ENCODE measurements around the gene TMEM259. TPM values are rescaled to one million over a fixed set of nuclear protein-coding genes. Genes with fewer than 3 reads are reported as not detected.

Gene TMEM259
- total and polyA plus RNA-seq, 2 of the 13 experiments (the other 11 are each of a cell fraction or from before 2014, with no cell fraction given), result 64.7 to 164 TPM

DNA sequence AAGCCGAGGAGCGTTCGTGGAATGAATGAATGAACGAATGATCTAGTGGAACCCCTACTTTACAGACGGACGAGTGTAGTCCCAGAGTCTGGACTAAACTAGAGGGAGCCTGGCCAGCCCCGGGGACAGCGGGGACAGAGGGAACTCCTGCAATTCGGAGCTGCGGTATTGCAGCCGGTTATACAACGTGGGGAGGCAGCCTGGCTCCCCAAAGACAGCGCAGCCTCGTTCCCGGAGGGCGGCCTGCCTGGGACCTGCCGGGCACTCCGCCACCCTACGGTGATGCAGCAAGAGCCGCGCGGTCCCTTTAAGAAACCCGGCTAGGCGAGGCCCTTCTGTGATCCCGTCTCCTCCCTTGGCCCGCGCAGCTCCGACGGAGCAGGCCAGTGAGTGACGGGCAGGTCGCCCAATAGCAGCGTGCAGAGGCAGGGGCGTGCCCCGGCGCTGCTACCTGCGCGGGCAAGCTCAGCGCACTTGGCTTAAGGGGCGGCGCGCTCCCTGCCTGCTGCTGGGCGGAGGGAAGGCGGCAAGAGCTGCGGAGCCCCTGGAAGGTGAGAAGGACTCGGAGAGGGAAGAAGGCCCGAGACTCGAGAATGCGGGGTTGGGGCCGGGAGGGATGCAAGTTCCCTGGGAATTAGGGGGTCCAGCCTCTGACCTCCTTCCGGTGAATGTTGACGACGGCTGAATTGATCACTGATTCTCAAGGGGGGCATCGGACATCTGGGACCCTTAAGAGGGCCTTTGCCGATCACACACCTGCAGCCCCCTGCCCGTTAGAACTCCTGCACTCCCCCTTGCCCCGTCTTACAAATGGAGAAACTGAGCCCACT is 18.9 kb upstream of the TMEM259 start, which contains the start of gene ABCA7 (continued):
- TF ChIP-seq, protein P1, sequence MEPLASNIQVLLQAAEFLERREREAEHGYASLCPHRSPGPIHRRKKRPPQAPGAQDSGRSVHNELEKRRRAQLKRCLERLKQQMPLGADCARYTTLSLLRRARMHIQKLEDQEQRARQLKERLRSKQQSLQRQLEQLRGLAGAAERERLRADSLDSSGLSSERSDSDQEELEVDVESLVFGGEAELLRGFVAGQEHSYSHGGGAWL (CRISPR knock-in tag; IDR thresholded peaks at IDR 0.05), result peak; percentile 23; the same call in 1 of the 2 replicates
- TF ChIP-seq ZNF773 (CRISPR knock-in tag; IDR thresholded peaks at IDR 0.05; ENCODE audit: borderline replicate concordance), result no peak
- peak; percentile 80 for TF ChIP-seq ZNF274 (CRISPR knock-in tag; IDR thresholded peaks at IDR 0.05)
- TF ChIP-seq, protein P2, sequence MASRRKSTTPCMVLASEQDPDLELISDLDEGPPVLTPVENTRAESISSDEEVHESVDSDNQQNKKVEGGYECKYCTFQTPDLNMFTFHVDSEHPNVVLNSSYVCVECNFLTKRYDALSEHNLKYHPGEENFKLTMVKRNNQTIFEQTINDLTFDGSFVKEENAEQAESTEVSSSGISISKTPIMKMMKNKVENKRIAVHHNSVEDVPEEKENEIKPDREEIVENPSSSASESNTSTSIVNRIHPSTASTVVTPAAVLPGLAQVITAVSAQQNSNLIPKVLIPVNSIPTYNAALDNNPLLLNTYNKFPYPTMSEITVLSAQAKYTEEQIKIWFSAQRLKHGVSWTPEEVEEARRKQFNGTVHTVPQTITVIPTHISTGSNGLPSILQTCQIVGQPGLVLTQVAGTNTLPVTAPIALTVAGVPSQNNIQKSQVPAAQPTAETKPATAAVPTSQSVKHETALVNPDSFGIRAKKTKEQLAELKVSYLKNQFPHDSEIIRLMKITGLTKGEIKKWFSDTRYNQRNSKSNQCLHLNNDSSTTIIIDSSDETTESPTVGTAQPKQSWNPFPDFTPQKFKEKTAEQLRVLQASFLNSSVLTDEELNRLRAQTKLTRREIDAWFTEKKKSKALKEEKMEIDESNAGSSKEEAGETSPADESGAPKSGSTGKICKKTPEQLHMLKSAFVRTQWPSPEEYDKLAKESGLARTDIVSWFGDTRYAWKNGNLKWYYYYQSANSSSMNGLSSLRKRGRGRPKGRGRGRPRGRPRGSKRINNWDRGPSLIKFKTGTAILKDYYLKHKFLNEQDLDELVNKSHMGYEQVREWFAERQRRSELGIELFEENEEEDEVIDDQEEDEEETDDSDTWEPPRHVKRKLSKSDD (CRISPR knock-in tag; IDR thresholded peaks at IDR 0.05; ENCODE audit: low read depth), result 0 out of 2 replicates have a peak, but pooled peaks have one; percentile 28
- TF ChIP-seq, protein P3, sequence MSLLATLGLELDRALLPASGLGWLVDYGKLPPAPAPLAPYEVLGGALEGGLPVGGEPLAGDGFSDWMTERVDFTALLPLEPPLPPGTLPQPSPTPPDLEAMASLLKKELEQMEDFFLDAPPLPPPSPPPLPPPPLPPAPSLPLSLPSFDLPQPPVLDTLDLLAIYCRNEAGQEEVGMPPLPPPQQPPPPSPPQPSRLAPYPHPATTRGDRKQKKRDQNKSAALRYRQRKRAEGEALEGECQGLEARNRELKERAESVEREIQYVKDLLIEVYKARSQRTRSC (CRISPR knock-in tag; IDR thresholded peaks at IDR 0.05; ENCODE audit: low read depth), result no peak
- no peak for TF ChIP-seq TSC22D2 (CRISPR knock-in tag; IDR thresholded peaks at IDR 0.05; ENCODE audit: borderline replicate concordance)
- no peak for TF ChIP-seq ATM (IDR thresholded peaks at IDR 0.05; ENCODE audit: borderline replicate concordance)
- TF ChIP-seq PHF20 (CRISPR knock-in tag; IDR thresholded peaks at IDR 0.05), result no peak
- peak; percentile 85 for TF ChIP-seq PITX1 (CRISPR knock-in tag; IDR thresholded peaks at IDR 0.05)
- no peak for TF ChIP-seq NFE2 (CRISPR knock-in tag; IDR thresholded peaks at IDR 0.05)
- no peak for TF ChIP-seq FOXK2 (IDR thresholded peaks at IDR 0.05)
- TF ChIP-seq, protein P4, sequence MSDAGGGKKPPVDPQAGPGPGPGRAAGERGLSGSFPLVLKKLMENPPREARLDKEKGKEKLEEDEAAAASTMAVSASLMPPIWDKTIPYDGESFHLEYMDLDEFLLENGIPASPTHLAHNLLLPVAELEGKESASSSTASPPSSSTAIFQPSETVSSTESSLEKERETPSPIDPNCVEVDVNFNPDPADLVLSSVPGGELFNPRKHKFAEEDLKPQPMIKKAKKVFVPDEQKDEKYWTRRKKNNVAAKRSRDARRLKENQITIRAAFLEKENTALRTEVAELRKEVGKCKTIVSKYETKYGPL (CRISPR knock-in tag; IDR thresholded peaks at IDR 0.05), result no peak
- 0 out of 2 replicates have a peak, but pooled peaks have one; percentile 39 for TF ChIP-seq ZNF564 (CRISPR knock-in tag; IDR thresholded peaks at IDR 0.05)
- TF ChIP-seq, protein P5, sequence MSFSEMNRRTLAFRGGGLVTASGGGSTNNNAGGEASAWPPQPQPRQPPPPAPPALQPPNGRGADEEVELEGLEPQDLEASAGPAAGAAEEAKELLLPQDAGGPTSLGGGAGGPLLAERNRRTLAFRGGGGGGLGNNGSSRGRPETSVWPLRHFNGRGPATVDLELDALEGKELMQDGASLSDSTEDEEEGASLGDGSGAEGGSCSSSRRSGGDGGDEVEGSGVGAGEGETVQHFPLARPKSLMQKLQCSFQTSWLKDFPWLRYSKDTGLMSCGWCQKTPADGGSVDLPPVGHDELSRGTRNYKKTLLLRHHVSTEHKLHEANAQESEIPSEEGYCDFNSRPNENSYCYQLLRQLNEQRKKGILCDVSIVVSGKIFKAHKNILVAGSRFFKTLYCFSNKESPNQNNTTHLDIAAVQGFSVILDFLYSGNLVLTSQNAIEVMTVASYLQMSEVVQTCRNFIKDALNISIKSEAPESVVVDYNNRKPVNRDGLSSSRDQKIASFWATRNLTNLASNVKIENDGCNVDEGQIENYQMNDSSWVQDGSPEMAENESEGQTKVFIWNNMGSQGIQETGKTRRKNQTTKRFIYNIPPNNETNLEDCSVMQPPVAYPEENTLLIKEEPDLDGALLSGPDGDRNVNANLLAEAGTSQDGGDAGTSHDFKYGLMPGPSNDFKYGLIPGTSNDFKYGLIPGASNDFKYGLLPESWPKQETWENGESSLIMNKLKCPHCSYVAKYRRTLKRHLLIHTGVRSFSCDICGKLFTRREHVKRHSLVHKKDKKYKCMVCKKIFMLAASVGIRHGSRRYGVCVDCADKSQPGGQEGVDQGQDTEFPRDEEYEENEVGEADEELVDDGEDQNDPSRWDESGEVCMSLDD (CRISPR knock-in tag; IDR thresholded peaks at IDR 0.05; ENCODE audit: borderline replicate concordance), result no peak
- TF ChIP-seq SALL2 (CRISPR knock-in tag; IDR thresholded peaks at IDR 0.05), result no peak
- TF ChIP-seq SOX6 (IDR thresholded peaks at IDR 0.05), result no peak
- TF ChIP-seq SOX6 (CRISPR knock-in tag; IDR thresholded peaks at IDR 0.05), result peak; percentile 36; the same call in 1 of the 2 replicates
- TF ChIP-seq ZNF883 (CRISPR knock-in tag; IDR thresholded peaks at IDR 0.05; ENCODE audit: not compliant biosample characterization), result no peak
- TF ChIP-seq, protein P6, sequence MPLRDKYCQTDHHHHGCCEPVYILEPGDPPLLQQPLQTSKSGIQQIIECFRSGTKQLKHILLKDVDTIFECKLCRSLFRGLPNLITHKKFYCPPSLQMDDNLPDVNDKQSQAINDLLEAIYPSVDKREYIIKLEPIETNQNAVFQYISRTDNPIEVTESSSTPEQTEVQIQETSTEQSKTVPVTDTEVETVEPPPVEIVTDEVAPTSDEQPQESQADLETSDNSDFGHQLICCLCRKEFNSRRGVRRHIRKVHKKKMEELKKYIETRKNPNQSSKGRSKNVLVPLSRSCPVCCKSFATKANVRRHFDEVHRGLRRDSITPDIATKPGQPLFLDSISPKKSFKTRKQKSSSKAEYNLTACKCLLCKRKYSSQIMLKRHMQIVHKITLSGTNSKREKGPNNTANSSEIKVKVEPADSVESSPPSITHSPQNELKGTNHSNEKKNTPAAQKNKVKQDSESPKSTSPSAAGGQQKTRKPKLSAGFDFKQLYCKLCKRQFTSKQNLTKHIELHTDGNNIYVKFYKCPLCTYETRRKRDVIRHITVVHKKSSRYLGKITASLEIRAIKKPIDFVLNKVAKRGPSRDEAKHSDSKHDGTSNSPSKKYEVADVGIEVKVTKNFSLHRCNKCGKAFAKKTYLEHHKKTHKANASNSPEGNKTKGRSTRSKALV (CRISPR knock-in tag; IDR thresholded peaks at IDR 0.05), result no peak
- TF ChIP-seq ZNF577 (CRISPR knock-in tag; IDR thresholded peaks at IDR 0.05; ENCODE audit: borderline replicate concordance, low read depth), result no peak

Data from HepG2 (cell line).